ENCODE measurements around the gene FOSL1.

- TF ChIP-seq CTCF (conservative IDR thresholded peaks at IDR 0.05 in 1 of 2, IDR thresholded peaks at IDR 0.05 in 1 of 2; ENCODE audit: low read depth in 1 of 2, low read length in 2 of 2) (no peak), EZH2 (IDR thresholded peaks at IDR 0.05; ENCODE audit: low read length, missing control alignments) (no peak)
Measured at GRCh38 chr11:65947133-65947532, 46.9 kb upstream of the FOSL1 start.
